ENCODE measurements around the gene C10orf67. TPM values are rescaled to one million over a fixed set of nuclear protein-coding genes. Genes with fewer than 3 reads are reported as not detected.

The C10orf67 gene
- total and polyA plus RNA-seq, 2 experiments from 2014 or later: 0.16 TPM; not detected in 1

- Histone ChIP-seq H3K36me3 (ENCODE audit: insufficient read depth) (no peaks in the 10 kb centered on the region), H3K27ac (ENCODE audit: low read depth) (no peak overlapping the region), H3K9me2 (ENCODE audit: insufficient read depth) (no peaks in the 10 kb centered on the region), H3K27me3 (ENCODE audit: insufficient read depth) (no peaks in the 10 kb centered on the region), H4K20me1 (replicated peaks; ENCODE audit: insufficient read depth) (no peaks in the 10 kb centered on the region), H3F3A (replicated peaks; ENCODE audit: low read depth) (no peaks in the 10 kb centered on the region), H3K79me2 (replicated peaks; ENCODE audit: insufficient read depth) (no peaks in the 10 kb centered on the region), H3K4me1 (ENCODE audit: insufficient read depth) (no peaks in the 10 kb centered on the region), H2AFZ (no peak overlapping the region), H3K4me2 (no peak overlapping the region), H3K4me3 (no peak overlapping the region)
- no peak overlapping the region for H3K4me3 Mint-ChIP-seq
- ATAC-seq (no peak), DNase-seq (ENCODE audit: low spot score) (no peak)
- no peak overlapping the region for H3K27ac Mint-ChIP-seq
- no peaks in the 10 kb centered on the region for H3K36me3 Mint-ChIP-seq (ENCODE audit: low read depth)
- no peaks in the 10 kb centered on the region for H3K4me1 Mint-ChIP-seq
- H3K27me3 Mint-ChIP-seq (ENCODE audit: insufficient read depth, low read depth, poor library complexity): peaks cover 4% of the 10 kb centered on the region
- H3K9me3 Mint-ChIP-seq: no peaks in the 10 kb centered on the region
- TF ChIP-seq EZH2 (IDR thresholded peaks at IDR 0.05; ENCODE audit: low read depth, unreplicated experiment): no peak
- TF ChIP-seq STAT1 (IDR thresholded peaks at IDR 0.05; ENCODE audit: unreplicated experiment): no peak
- TF ChIP-seq, protein P1, sequence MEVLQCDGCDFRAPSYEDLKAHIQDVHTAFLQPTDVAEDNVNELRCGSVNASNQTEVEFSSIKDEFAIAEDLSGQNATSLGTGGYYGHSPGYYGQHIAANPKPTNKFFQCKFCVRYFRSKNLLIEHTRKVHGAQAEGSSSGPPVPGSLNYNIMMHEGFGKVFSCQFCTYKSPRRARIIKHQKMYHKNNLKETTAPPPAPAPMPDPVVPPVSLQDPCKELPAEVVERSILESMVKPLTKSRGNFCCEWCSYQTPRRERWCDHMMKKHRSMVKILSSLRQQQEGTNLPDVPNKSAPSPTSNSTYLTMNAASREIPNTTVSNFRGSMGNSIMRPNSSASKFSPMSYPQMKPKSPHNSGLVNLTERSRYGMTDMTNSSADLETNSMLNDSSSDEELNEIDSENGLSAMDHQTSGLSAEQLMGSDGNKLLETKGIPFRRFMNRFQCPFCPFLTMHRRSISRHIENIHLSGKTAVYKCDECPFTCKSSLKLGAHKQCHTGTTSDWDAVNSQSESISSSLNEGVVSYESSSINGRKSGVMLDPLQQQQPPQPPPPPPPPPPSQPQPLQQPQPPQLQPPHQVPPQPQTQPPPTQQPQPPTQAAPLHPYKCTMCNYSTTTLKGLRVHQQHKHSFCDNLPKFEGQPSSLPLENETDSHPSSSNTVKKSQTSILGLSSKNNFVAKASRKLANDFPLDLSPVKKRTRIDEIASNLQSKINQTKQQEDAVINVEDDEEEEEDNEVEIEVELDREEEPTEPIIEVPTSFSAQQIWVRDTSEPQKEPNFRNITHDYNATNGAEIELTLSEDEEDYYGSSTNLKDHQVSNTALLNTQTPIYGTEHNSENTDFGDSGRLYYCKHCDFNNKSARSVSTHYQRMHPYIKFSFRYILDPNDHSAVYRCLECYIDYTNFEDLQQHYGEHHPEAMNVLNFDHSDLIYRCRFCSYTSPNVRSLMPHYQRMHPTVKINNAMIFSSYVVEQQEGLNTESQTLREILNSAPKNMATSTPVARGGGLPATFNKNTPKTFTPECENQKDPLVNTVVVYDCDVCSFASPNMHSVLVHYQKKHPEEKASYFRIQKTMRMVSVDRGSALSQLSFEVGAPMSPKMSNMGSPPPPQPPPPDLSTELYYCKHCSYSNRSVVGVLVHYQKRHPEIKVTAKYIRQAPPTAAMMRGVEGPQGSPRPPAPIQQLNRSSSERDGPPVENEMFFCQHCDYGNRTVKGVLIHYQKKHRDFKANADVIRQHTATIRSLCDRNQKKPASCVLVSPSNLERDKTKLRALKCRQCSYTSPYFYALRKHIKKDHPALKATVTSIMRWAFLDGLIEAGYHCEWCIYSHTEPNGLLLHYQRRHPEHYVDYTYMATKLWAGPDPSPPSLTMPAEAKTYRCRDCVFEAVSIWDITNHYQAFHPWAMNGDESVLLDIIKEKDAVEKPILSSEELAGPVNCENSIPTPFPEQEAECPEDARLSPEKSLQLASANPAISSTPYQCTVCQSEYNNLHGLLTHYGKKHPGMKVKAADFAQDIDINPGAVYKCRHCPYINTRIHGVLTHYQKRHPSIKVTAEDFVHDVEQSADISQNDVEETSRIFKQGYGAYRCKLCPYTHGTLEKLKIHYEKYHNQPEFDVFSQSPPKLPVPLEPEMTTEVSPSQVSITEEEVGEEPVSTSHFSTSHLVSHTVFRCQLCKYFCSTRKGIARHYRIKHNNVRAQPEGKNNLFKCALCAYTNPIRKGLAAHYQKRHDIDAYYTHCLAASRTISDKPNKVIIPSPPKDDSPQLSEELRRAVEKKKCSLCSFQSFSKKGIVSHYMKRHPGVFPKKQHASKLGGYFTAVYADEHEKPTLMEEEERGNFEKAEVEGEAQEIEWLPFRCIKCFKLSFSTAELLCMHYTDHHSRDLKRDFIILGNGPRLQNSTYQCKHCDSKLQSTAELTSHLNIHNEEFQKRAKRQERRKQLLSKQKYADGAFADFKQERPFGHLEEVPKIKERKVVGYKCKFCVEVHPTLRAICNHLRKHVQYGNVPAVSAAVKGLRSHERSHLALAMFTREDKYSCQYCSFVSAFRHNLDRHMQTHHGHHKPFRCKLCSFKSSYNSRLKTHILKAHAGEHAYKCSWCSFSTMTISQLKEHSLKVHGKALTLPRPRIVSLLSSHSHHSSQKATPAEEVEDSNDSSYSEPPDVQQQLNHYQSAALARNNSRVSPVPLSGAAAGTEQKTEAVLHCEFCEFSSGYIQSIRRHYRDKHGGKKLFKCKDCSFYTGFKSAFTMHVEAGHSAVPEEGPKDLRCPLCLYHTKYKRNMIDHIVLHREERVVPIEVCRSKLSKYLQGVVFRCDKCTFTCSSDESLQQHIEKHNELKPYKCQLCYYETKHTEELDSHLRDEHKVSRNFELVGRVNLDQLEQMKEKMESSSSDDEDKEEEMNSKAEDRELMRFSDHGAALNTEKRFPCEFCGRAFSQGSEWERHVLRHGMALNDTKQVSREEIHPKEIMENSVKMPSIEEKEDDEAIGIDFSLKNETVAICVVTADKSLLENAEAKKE (CRISPR knock-in tag; IDR thresholded peaks at IDR 0.05): no peak
- TF ChIP-seq POLR2AphosphoS5 (IDR thresholded peaks at IDR 0.05; ENCODE audit: low read depth): no peak
- TF ChIP-seq REST (IDR thresholded peaks at IDR 0.05; ENCODE audit: unreplicated experiment): no peak
- TF ChIP-seq ZNF114 (CRISPR knock-in tag; IDR thresholded peaks at IDR 0.05): no peak
- no peak for TF ChIP-seq ETS1 (IDR thresholded peaks at IDR 0.05)
- TF ChIP-seq JUNB (IDR thresholded peaks at IDR 0.05; ENCODE audit: unreplicated experiment): no peak
- TF ChIP-seq EZH2phosphoT487 (IDR thresholded peaks at IDR 0.05; ENCODE audit: unreplicated experiment): no peak
- TF ChIP-seq CREB1 (CRISPR knock-in tag; IDR thresholded peaks at IDR 0.05; ENCODE audit: low read depth): no peak
- TF ChIP-seq ZNF331 (CRISPR knock-in tag; IDR thresholded peaks at IDR 0.05; ENCODE audit: low read depth): no peak
- TF ChIP-seq, protein P2, sequence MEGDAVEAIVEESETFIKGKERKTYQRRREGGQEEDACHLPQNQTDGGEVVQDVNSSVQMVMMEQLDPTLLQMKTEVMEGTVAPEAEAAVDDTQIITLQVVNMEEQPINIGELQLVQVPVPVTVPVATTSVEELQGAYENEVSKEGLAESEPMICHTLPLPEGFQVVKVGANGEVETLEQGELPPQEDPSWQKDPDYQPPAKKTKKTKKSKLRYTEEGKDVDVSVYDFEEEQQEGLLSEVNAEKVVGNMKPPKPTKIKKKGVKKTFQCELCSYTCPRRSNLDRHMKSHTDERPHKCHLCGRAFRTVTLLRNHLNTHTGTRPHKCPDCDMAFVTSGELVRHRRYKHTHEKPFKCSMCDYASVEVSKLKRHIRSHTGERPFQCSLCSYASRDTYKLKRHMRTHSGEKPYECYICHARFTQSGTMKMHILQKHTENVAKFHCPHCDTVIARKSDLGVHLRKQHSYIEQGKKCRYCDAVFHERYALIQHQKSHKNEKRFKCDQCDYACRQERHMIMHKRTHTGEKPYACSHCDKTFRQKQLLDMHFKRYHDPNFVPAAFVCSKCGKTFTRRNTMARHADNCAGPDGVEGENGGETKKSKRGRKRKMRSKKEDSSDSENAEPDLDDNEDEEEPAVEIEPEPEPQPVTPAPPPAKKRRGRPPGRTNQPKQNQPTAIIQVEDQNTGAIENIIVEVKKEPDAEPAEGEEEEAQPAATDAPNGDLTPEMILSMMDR (conservative IDR thresholded peaks at IDR 0.05; ENCODE audit: low read depth in 2 of 2): no peak
Observed at GRCh38 chr10:23390809-23391208, 46.2 kb upstream of the C10orf67 start.
